OCI-LY3 (cell line): ENCODE results near the gene FZD10.

Source experiments
- EZH2phosphoT487 ChIP-seq: fragments of 200-600 bp; shearing (Covaris generic); IDR thresholded peaks from 2 replicates; pipeline ENCODE4 v1.6.1; 2018; ENCODE audit warnings: antibody characterized with exemption, mixed run types, low read depth
- TF ChIP-seq, protein P1 (sequence below): fragments of 200-600, 300-600 bp; sonication (generic); IDR thresholded peaks from 2 replicates; pipeline ENCODE4 v1.5.1; 2014; ENCODE audit warnings: antibody characterized with exemption, low read length, low read depth

DNA sequence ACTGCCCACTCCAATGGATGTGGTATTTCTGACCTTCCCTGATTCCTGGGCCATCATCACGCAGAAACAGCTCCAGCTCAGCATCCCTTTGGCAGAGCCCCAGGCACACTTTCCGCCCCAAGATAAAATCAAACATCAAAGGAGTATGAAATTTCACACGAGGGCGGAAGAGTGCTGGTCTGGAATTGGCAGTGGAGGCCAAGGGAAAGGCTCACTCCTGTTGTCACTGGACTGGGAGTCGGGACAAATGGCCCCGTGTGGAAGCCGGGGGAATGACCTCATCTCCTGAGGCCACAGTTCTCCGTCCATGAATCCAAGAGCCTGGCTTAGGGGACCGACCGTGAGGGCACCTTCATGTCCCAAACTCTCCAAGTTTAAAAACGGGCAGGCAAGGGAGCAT, 40.9 kb downstream of the FZD10 start:
- TF ChIP-seq, protein P1, sequence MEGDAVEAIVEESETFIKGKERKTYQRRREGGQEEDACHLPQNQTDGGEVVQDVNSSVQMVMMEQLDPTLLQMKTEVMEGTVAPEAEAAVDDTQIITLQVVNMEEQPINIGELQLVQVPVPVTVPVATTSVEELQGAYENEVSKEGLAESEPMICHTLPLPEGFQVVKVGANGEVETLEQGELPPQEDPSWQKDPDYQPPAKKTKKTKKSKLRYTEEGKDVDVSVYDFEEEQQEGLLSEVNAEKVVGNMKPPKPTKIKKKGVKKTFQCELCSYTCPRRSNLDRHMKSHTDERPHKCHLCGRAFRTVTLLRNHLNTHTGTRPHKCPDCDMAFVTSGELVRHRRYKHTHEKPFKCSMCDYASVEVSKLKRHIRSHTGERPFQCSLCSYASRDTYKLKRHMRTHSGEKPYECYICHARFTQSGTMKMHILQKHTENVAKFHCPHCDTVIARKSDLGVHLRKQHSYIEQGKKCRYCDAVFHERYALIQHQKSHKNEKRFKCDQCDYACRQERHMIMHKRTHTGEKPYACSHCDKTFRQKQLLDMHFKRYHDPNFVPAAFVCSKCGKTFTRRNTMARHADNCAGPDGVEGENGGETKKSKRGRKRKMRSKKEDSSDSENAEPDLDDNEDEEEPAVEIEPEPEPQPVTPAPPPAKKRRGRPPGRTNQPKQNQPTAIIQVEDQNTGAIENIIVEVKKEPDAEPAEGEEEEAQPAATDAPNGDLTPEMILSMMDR = no peak
- no peak for TF ChIP-seq EZH2phosphoT487
